DND-41 (cell line): ENCODE results near the gene KRTAP10-6.

ENCODE experiments used
- EZH2 ChIP-seq: IDR thresholded peaks from 3 replicates; pipeline ENCODE4 v1.6.1; 2012; ENCODE audit warnings: borderline replicate concordance, low read depth, mild to moderate bottlenecking, moderate library complexity, low read length, inconsistent platforms; ENCODE audit not compliant: severe bottlenecking
- TF ChIP-seq, protein P1 (sequence below): IDR thresholded peaks from 2 replicates; pipeline ENCODE4 v1.5.1; 2012; ENCODE audit warnings: borderline replicate concordance, low read length, moderate library complexity, mild to moderate bottlenecking; ENCODE audit not compliant: poor library complexity, severe bottlenecking; ENCODE audit errors: extremely low read depth

DNA sequence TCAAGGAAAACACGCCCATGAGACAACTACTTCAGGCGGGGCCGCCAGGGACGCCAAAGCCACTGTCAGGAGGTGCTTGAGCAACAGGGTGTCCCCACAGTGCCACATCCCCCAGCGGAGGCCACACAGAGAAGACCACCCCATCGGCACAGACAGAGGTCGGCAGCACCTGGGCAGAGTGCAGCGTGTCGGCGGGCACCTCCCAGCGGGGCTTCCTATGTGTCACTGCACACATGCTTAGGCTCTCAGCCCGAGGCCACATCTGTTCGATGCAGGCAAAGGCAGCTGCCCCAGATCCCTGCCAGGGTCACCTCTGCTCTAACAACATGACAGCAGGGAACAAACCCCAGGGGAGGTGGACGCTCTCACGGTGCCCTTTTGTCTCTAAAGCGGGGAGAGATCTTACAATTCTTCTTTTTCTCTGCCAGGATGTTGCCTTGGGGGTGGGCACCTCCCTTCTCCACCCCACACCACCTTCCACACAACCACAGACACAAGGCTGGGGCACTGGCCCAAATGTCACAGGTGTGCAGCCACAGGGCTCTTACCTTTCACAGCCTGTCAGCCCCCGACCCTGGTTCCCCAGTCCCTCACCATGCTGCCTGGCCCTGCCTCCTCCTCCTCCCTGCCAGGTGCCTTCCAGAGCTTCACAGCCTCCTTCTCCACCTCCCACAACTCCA lies 23.7 kb upstream of the KRTAP10-6 start:
- TF ChIP-seq, protein P1, sequence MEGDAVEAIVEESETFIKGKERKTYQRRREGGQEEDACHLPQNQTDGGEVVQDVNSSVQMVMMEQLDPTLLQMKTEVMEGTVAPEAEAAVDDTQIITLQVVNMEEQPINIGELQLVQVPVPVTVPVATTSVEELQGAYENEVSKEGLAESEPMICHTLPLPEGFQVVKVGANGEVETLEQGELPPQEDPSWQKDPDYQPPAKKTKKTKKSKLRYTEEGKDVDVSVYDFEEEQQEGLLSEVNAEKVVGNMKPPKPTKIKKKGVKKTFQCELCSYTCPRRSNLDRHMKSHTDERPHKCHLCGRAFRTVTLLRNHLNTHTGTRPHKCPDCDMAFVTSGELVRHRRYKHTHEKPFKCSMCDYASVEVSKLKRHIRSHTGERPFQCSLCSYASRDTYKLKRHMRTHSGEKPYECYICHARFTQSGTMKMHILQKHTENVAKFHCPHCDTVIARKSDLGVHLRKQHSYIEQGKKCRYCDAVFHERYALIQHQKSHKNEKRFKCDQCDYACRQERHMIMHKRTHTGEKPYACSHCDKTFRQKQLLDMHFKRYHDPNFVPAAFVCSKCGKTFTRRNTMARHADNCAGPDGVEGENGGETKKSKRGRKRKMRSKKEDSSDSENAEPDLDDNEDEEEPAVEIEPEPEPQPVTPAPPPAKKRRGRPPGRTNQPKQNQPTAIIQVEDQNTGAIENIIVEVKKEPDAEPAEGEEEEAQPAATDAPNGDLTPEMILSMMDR, result no peak
- TF ChIP-seq EZH2, result no peak
